Esophagus muscularis mucosa (tissue), 4 donors: ENCODE results near the gene C6orf136. TPM values are rescaled to one million over a fixed set of nuclear protein-coding genes. Genes with fewer than 3 reads are reported as not detected.

Experiments used
- DNase-seq: peaks from one replicate; pipeline ENCODE4 v3.0.0-alpha.2; 2017; ENCODE audit errors: extremely low spot score
- H3K27ac ChIP-seq, 4 donors: fragments of 200-600 bp; sonication (generic); replicated peaks in 1 of 4; 1 replicate in 3 of 4; 2 replicates in 1 of 4; pipeline ENCODE4 v1.5.1; 2016 to 2019; ENCODE audit warnings: mild to moderate bottlenecking in 1 of 4
- H3K27me3 ChIP-seq, 4 donors: fragments of 200-600 bp; sonication (generic); one replicate each; pipeline versions ENCODE4 v1.5.1 to v1.6.0; 2016 to 2019
- H3K36me3 ChIP-seq, 4 donors: fragments of 200-600 bp; sonication (generic); one replicate each; pipeline ENCODE4 v1.5.1; 2016 to 2019
- H3K4me1 ChIP-seq, 4 donors: fragments of 200-600 bp; sonication (generic); one replicate each; pipeline ENCODE4 v1.5.1; 2016 to 2019
- H3K4me3 ChIP-seq, 4 donors: fragments of 200-600 bp; sonication (generic); 1 replicate in 2 of 4; 2 replicates in 2 of 4; pipeline ENCODE4 v1.5.1; 2016 to 2019; ENCODE audit warnings: mild to moderate bottlenecking in 4 of 4, moderate library complexity in 1 of 4
- H3K9me3 ChIP-seq, 4 donors: fragments of 200-600 bp; sonication (generic); 1 replicate in 3 of 4; 2 replicates in 1 of 4; pipeline ENCODE4 v1.5.1; 2016 to 2019
- CTCF ChIP-seq, 3 experiments: fragments of 200-600 bp in 2 of 3; fragments of 450-650 bp in 1 of 3; sonication (generic) in 2 of 3; IDR thresholded peaks; one replicate each; pipeline ENCODE4 v1.5.1; 2017 to 2019; ENCODE audit warnings: antibody characterized with exemption in 3 of 3, mild to moderate bottlenecking in 2 of 3, moderate library complexity in 1 of 3
- EP300 ChIP-seq: sonication (generic); formaldehyde crosslinking; IDR thresholded peaks from one replicate; pipeline ENCODE4 v1.6.1; 2017; ENCODE audit warnings: antibody characterized with exemption
- POLR2A ChIP-seq: fragments of 450-650 bp; IDR thresholded peaks from one replicate; pipeline ENCODE4 v1.6.1; 2017; ENCODE audit warnings: antibody characterized with exemption, moderate library complexity, mild to moderate bottlenecking, low read depth
- POLR2AphosphoS5 ChIP-seq, 2 donors: sonication (generic); formaldehyde crosslinking; IDR thresholded peaks; one replicate each; pipeline ENCODE4 v1.6.1; 2017; ENCODE audit warnings: antibody characterized with exemption in 2 of 2
- WGBS: methylation state at CpG from one replicate; pipeline ENCODE4 v1.1.5; 2018; 5-methylcytosine and 5-hydroxymethylcytosine counted together
- intact Hi-C: fragments of 100-400 bp; cut with DNase I; formaldehyde crosslinking; loops from one replicate; pipeline ENCODE4 v1.15.1; 2023
- total RNA-seq, 4 donors: library from RNA; depleted of rRNA; stranded (reverse); fragments of >200 nt; gene quantifications; one replicate each; pipeline versions ENCODE4 v1.1.0 to v1.2.1, GENCODE V29; 2016

Gene C6orf136
- total RNA-seq, 4 donors from 2014 or later, result 8.0 to 28.2 (median 24.0) TPM

- intact Hi-C loops, result loop anchor here (5.0 kb wide), 1 partner anchor 128 kb away; no protein-coding TSS in a partner anchor
- no peak for DNase-seq
- no peak for TF ChIP-seq POLR2A
- TF ChIP-seq CTCF (IDR thresholded peaks at IDR 0.05), result no peak
- TF ChIP-seq POLR2AphosphoS5 (IDR thresholded peaks at IDR 0.05), result no peak
- no peak for TF ChIP-seq EP300
- Histone ChIP-seq H3K4me1 (peaks cover 53 to 63% (median 57%) of the 10 kb centered on the region in 4 donors), H3K27me3 (no peaks in the 10 kb centered on the region), H3K9me3 (no peaks in the 10 kb centered on the region), H3K4me3 (no peak overlapping the region), H3K36me3 (peaks cover 36 to 45% (median 43%) of the 10 kb centered on the region in 4 donors), H3K27ac (peak overlapping the region in 1 of 4 donors; percentile 90)
- 81% methylated on average over 4 of the region's 4 CpGs for WGBS
Observed at GRCh38 chr6:30610065-30610464, 36.9 kb upstream of the C6orf136 start.

DNA sequence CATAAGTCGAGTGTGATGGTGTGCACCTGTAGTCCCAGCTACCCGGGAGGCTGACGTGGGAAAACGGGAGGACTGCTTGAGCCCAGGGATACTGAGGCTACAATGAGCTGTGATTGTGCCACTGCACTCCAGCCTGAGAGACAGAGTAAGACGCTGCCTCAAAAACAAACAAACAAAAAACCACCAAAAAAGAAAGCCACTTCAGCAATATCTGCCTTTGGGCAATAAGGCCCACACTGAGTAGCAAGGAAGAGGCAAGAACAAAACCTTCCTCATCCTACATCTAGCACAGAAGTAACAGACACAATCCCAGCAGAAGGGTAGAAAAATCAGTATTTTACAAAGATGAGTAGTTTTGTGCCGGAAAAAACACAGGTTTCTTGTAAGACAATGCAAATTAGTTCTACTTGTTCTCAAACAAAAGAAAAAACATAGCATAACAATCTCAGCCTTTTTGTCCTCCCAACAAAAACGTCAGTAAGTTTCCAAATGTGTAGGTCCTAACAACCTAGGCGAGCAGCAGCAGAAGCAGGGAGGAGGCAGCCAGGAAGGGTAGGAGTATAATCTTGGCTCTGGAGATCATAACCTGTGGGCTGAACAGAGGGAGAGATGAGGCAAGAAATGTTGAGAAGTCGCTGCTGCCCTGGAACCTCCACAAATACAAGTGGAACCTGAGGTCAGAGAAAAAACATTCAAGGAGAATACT lies 35.6 kb upstream of the C6orf136 start:
- Histone ChIP-seq H3K4me3 (no peak overlapping the region), H3K36me3 (peaks cover 28 to 39% (median 36%) of the 10 kb centered on the region in 4 donors), H3K9me3 (no peaks in the 10 kb centered on the region), H3K27me3 (no peaks in the 10 kb centered on the region), H3K4me1 (peaks cover 53 to 63% (median 57%) of the 10 kb centered on the region in 4 donors), H3K27ac (peak overlapping the region in 3 of 4 donors; percentile 41 to 96 (median 90))
- WGBS, result 64% methylated on average over 9 of the region's 9 CpGs
- no peak for DNase-seq
- intact Hi-C loops, result loop anchor here (5.0 kb wide), 1 partner anchor 129 kb away; no protein-coding TSS in a partner anchor
- no peak for TF ChIP-seq CTCF (IDR thresholded peaks at IDR 0.05)
- TF ChIP-seq EP300, result no peak
- TF ChIP-seq POLR2A, result no peak
- TF ChIP-seq POLR2AphosphoS5 (IDR thresholded peaks at IDR 0.05), result no peak

GRCh38 chr6:30611856-30612194 lies 35.1 kb upstream of the C6orf136 start:
- no peak for TF ChIP-seq CTCF (IDR thresholded peaks at IDR 0.05)
- Histone ChIP-seq H3K9me3 (no peaks in the 10 kb centered on the region), H3K4me1 (peaks cover 53 to 63% (median 57%) of the 10 kb centered on the region in 4 donors), H3K27me3 (no peaks in the 10 kb centered on the region), H3K4me3 (no peak overlapping the region), H3K36me3 (peaks cover 28 to 39% (median 36%) of the 10 kb centered on the region in 4 donors), H3K27ac (peak overlapping the region in 3 of 4 donors; percentile 90 to 96 (median 96))
- WGBS, result 79% methylated on average over 2 of the region's 2 CpGs
- intact Hi-C loops, result loop anchor here (5.0 kb wide), 1 partner anchor 130 kb away; no protein-coding TSS in a partner anchor
- DNase-seq, result no peak

- TF ChIP-seq POLR2A (no peak), CTCF (IDR thresholded peaks at IDR 0.05) (peak; percentile 18 to 38 (median 19))
- Histone ChIP-seq H3K27ac (peak overlapping the region; percentile 90 to 98 (median 96)), H3K36me3 (peaks cover 24 to 36% (median 33%) of the 10 kb centered on the region in 4 donors), H3K4me3 (no peak overlapping the region), H3K4me1 (peaks cover 53 to 63% (median 57%) of the 10 kb centered on the region in 4 donors), H3K27me3 (no peaks in the 10 kb centered on the region), H3K9me3 (no peaks in the 10 kb centered on the region)
- WGBS, result 56% methylated on average over 1 of the region's 1 CpG
- no peak for DNase-seq
- intact Hi-C loops, result loop anchor here (5.0 kb wide), 1 partner anchor 130 kb away; no protein-coding TSS in a partner anchor
Observed at GRCh38 chr6:30612213-30612612, 34.7 kb upstream of the C6orf136 start.
